ENCODE measurements around the gene FRYL.
A peak's percentile ranks its signal among the peaks of the same experiment; 100 is the strongest.

The FRYL gene

DNA sequence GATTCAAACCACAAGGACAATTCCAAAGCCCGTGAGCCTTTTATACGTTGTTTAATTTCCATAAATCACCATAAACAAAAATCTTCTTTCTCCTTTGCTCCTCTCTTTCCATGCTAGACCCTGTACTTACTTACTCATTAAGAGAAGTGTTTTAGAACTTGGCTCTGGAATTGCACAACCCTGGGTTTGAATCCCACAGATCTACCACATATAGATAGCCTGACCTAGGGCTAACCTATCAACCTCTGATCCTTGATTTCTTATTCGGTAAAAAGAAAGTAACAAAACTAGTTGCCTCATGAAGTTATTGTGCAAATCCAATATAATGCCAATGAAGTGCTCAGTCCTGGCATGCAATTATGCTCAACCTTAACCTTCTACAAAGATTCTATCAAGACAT lies 221.3 kb downstream of the FRYL start:
- TF ChIP-seq, protein P1, sequence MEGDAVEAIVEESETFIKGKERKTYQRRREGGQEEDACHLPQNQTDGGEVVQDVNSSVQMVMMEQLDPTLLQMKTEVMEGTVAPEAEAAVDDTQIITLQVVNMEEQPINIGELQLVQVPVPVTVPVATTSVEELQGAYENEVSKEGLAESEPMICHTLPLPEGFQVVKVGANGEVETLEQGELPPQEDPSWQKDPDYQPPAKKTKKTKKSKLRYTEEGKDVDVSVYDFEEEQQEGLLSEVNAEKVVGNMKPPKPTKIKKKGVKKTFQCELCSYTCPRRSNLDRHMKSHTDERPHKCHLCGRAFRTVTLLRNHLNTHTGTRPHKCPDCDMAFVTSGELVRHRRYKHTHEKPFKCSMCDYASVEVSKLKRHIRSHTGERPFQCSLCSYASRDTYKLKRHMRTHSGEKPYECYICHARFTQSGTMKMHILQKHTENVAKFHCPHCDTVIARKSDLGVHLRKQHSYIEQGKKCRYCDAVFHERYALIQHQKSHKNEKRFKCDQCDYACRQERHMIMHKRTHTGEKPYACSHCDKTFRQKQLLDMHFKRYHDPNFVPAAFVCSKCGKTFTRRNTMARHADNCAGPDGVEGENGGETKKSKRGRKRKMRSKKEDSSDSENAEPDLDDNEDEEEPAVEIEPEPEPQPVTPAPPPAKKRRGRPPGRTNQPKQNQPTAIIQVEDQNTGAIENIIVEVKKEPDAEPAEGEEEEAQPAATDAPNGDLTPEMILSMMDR (IDR thresholded peaks at IDR 0.05): no peak
- no peak for TF ChIP-seq ZFX (IDR thresholded peaks at IDR 0.05; ENCODE audit: borderline replicate concordance)
- H3K27ac ChIP-seq: no peak overlapping the region

GRCh38 chr4:48558026-48558425 lies 222.1 kb downstream of the FRYL start:
- no peak overlapping the region for H3K27ac ChIP-seq
- TF ChIP-seq, protein P1 (IDR thresholded peaks at IDR 0.05): no peak
- no peak for TF ChIP-seq ZFX (IDR thresholded peaks at IDR 0.05; ENCODE audit: borderline replicate concordance)

DNA sequence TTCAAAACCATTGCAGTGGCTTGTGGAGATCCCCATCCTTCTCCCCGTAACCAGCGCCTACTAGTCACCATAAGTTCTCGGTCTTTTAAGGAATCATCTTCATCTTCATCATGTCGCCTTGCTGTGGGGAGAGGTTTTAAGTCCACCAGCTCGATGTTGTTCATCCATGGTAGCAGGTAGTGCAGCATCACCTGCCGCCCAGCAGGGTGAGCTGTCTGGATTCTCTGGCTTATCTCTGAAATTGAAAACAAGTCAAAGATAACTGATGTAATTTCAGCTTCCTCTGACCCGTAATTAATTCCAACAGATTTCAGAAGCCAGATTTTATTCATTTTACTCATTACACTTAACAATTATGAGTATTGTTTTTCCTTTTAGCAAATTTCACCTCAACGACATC lies 222.6 kb downstream of the FRYL start:
- TF ChIP-seq ZFX (IDR thresholded peaks at IDR 0.05; ENCODE audit: borderline replicate concordance): no peak
- TF ChIP-seq, protein P1 (IDR thresholded peaks at IDR 0.05): peak; percentile 46
- no peak overlapping the region for H3K27ac ChIP-seq

DNA sequence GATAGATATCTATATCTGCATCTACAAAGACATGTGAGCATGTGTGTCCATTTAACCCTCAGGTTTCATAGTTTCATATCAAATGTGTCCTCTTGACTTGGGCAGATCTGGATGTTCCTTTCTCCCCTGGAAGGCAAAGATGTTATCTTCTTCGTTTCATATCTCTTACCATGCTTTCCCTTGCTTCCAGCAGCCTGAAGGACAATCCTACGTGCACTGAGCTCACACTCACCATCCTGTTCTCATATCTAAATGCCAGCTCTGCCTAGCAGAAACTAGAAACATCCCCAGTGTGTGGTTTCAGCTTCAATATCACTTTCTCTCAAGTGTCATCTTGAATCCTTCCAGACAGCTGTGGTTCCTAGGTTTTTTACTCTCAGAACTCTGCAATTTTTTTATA lies 223.8 kb downstream of the FRYL start:
- no peak for TF ChIP-seq ZFX (IDR thresholded peaks at IDR 0.05; ENCODE audit: borderline replicate concordance)
- TF ChIP-seq, protein P1 (IDR thresholded peaks at IDR 0.05): no peak
- H3K27ac ChIP-seq: no peak overlapping the region

DNA sequence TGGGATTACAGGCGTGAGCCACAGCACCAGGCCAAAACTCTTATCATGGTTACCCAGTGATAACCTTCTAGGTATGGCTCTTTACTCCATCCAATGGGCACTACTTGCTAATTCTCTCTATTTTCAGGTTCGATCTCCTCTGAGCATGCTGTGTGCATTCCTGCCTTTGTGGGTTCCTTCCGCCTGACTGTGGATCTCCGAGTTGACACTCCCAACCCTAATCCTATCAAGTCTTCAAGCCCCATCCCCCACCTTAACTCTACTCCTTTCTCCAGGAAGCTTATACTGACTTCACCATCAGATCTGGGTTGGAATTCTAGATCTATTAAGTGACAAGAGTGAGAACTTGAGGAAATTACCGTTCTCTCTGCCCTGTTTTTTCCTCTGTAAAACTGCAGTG lies 225.5 kb downstream of the FRYL start:
- H3K27ac ChIP-seq: no peak overlapping the region
- TF ChIP-seq, protein P1 (IDR thresholded peaks at IDR 0.05): no peak
- no peak for TF ChIP-seq ZFX (IDR thresholded peaks at IDR 0.05; ENCODE audit: borderline replicate concordance)

GRCh38 chr4:48553720-48554119 lies 226.4 kb downstream of the FRYL start:
- TF ChIP-seq, protein P1 (IDR thresholded peaks at IDR 0.05): no peak
- no peak for TF ChIP-seq ZFX (IDR thresholded peaks at IDR 0.05; ENCODE audit: borderline replicate concordance)

DNA sequence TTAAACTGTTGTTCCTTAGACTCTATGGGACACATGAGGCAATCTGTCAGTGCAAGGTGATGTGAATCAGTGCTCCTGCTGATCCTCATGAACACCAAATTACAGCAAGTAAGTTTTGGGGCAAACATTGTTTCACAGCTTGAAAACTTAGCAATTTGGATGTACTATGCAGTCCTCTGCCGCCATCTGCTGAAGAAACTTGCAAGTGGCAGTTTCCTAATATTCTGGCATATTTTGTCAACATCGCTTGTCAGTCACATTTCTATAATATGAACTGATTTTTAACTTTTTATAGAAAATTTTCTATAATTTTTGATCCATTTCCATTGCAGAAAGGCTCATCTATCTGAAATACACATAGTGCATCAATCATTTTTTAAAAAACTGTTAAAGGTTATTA lies 233.7 kb downstream of the FRYL start:
- no peak overlapping the region for H3K27ac ChIP-seq
- TF ChIP-seq, protein P1 (IDR thresholded peaks at IDR 0.05): peak; percentile 84
- TF ChIP-seq ZFX (IDR thresholded peaks at IDR 0.05; ENCODE audit: borderline replicate concordance): no peak

More at GRCh38 chr4:48553720-48554119, 226.4 kb downstream of the FRYL start:
- H3K27ac ChIP-seq: no peak overlapping the region

All from 22Rv1 (cell line).